HCT116 (cell line): ENCODE data around the gene RNF32. TPM values are rescaled to one million over a fixed set of nuclear protein-coding genes. Genes with fewer than 3 reads are reported as not detected.

Source experiments
- ATAC-seq: fragments of 200-7000 bp; cut with Tn5 transposase; 2 replicates; pipeline ENCODE4 v1.9.1; 2020; ENCODE audit warnings: mild to moderate bottlenecking, moderate library complexity
- BruUV-seq: library from RNA; stranded (reverse); fragments of 400-500 nt; replicated peaks from 2 replicates; lab custom pipeline; 2021; lab: Mats Ljungman, UMichigan
- CTCF ChIA-PET: fragments of 300-600 bp; sonication (Branson Sonifier 250); formaldehyde crosslinking; loops from one replicate; lab custom pipeline; 2021; ENCODE audit warnings: antibody characterized with exemption; lab: Charles Lee
- POLR2A ChIA-PET: fragments of 300-600, 350-600 bp; sonication (Branson Sonifier 250); formaldehyde crosslinking; loops from one replicate; lab custom pipeline; 2021; ENCODE audit warnings: antibody characterized with exemption; lab: Charles Lee
- RAD21 ChIA-PET, 2 experiments: fragments of 300-600 bp; sonication (Branson Sonifier 250); formaldehyde crosslinking; loops; one replicate each; lab custom pipeline; 2023; ENCODE audit warnings: low total read pairs in 2 of 2; ENCODE audit not compliant: uncharacterized antibody in 2 of 2, unreplicated experiment in 2 of 2, low non-redundant PET in 1 of 2; lab: Charles Lee
- DNase-seq: peaks from one replicate; pipeline ENCODE4 v3.0.0-alpha.2; 2010; ENCODE audit warnings: low read depth, low spot score
- H2AFZ ChIP-seq: fragments of 200-600 bp; shearing (Covaris generic), sonication (generic); 2 replicates; pipeline ENCODE4 v1.6.1; 2017; ENCODE audit warnings: low read depth, mixed run types, mixed read lengths, antibody characterized with exemption, low read length; ENCODE audit not compliant: poor library complexity, severe bottlenecking
- H3K27ac ChIP-seq: 2 replicates; pipeline ENCODE4 v1.5.1; 2012; ENCODE audit warnings: low read depth, low read length
- H3K27me3 ChIP-seq: fragments of 200-600 bp; sonication (generic); 2 replicates; pipeline ENCODE4 v1.6.1; 2016; ENCODE audit warnings: mixed run types, low read length, mixed read lengths; ENCODE audit not compliant: insufficient read depth
- H3K36me3 ChIP-seq, 2 experiments: fragments of 200-500 bp in 1 of 2; fragments of 200-600 bp in 1 of 2; sonication (Bioruptor generic) in 1 of 2; sonication (generic) in 1 of 2; 2 replicates each; pipeline versions ENCODE4 v1.5.1 to v1.6.1; 2014 to 2016; ENCODE audit warnings: low read length in 2 of 2, inconsistent platforms in 1 of 2, mixed read lengths in 1 of 2, mixed run types in 1 of 2; ENCODE audit not compliant: insufficient read depth in 2 of 2, control insufficient read depth in 1 of 2
- H3K4me1 ChIP-seq, 2 experiments: fragments of 200-600 bp in 1 of 2; sonication (generic) in 1 of 2; 2 replicates each; pipeline versions ENCODE4 v1.5.1 to v1.6.1; 2012 to 2017; ENCODE audit warnings: low read length in 2 of 2, inconsistent platforms in 1 of 2, mild to moderate bottlenecking in 1 of 2, mixed read lengths in 1 of 2, mixed run types in 1 of 2, moderate library complexity in 1 of 2; ENCODE audit not compliant: insufficient read depth in 2 of 2, control insufficient read depth in 1 of 2
- H3K4me2 ChIP-seq: fragments of 200-600 bp; sonication (generic); 2 replicates; pipeline ENCODE4 v1.6.1; 2017; ENCODE audit warnings: mixed run types, low read length, mixed read lengths
- H3K4me3 ChIP-seq, 2 experiments: fragments of 200-600 bp in 1 of 2; sonication (generic) in 1 of 2; replicated peaks in 1 of 2; 2 replicates each; pipeline ENCODE4 v1.5.1; 2011 to 2016; ENCODE audit warnings: low read length in 2 of 2, control low read depth in 1 of 2, low read depth in 1 of 2, mild to moderate bottlenecking in 1 of 2, mixed read lengths in 1 of 2, mixed run types in 1 of 2
- H3K79me2 ChIP-seq: fragments of 200-600 bp; sonication (generic); 2 replicates; pipeline ENCODE4 v1.6.1; 2017; ENCODE audit warnings: mild to moderate bottlenecking, mixed run types, low read length, moderate library complexity, mixed read lengths; ENCODE audit not compliant: insufficient read depth
- H3K9ac ChIP-seq: fragments of 200-600 bp; sonication (generic); 2 replicates; pipeline ENCODE4 v1.6.1; 2016; ENCODE audit warnings: low read length, mixed read lengths
- H3K9me2 ChIP-seq: fragments of 200-600 bp; sonication (generic), shearing (Covaris generic); 2 replicates; pipeline ENCODE4 v1.6.1; 2017; ENCODE audit warnings: mixed run types, mild to moderate bottlenecking, moderate library complexity; ENCODE audit not compliant: insufficient read depth
- H3K9me3 ChIP-seq, 2 experiments: fragments of 200-500 bp in 1 of 2; fragments of 200-600 bp in 1 of 2; sonication (Bioruptor generic) in 1 of 2; sonication (generic) in 1 of 2; 2 replicates each; pipeline ENCODE4 v1.6.1; 2014 to 2017; ENCODE audit warnings: low read length in 2 of 2, mixed read lengths in 2 of 2, inconsistent platforms in 1 of 2, low read depth in 1 of 2, mild to moderate bottlenecking in 1 of 2, mixed run types in 1 of 2, moderate library complexity in 1 of 2; ENCODE audit not compliant: control insufficient read depth in 1 of 2, insufficient read depth in 1 of 2
- H4K20me1 ChIP-seq: fragments of 200-600 bp; sonication (generic), shearing (Covaris generic); 2 replicates; pipeline ENCODE4 v1.6.1; 2017; ENCODE audit warnings: mixed run types, mild to moderate bottlenecking, moderate library complexity; ENCODE audit not compliant: insufficient read depth
- FOSL1 ChIP-seq: IDR thresholded peaks from 2 replicates; pipeline ENCODE4 v1.6.1; 2012; ENCODE audit warnings: low read depth
- POLR2A ChIP-seq: IDR thresholded peaks from 2 replicates; pipeline ENCODE4 v1.7.0; 2011; ENCODE audit warnings: borderline replicate concordance; ENCODE audit not compliant: insufficient read depth, insufficient read length; ENCODE audit errors: extremely low read depth
- POLR2AphosphoS5 ChIP-seq: IDR thresholded peaks from 2 replicates; pipeline ENCODE4 v1.6.1; 2011; ENCODE audit warnings: mild to moderate bottlenecking, low read depth, low read length, moderate library complexity
- SIN3A ChIP-seq: IDR thresholded peaks from 2 replicates; pipeline ENCODE4 v1.6.1; 2012; ENCODE audit warnings: low read depth
- SP1 ChIP-seq: IDR thresholded peaks from 2 replicates; pipeline ENCODE4 v1.6.1; 2012; ENCODE audit warnings: low read depth
- TCF7L2 ChIP-seq: IDR thresholded peaks from 2 replicates; pipeline ENCODE4 v1.7.0; 2011; ENCODE audit warnings: borderline replicate concordance, inconsistent platforms; ENCODE audit not compliant: insufficient read depth, insufficient read length; ENCODE audit errors: extremely low read depth
- ZFX ChIP-seq: fragments of 450-650 bp; IDR thresholded peaks from 2 replicates; pipeline ENCODE4 v1.6.1; 2017
- intact Hi-C: fragments of 100-400 bp; cut with micrococcal nuclease; formaldehyde crosslinking; loops from 2 replicates; pipeline ENCODE4 v1.10.0; 2022
- total RNA-seq: library from RNA; stranded (reverse); gene quantifications from one replicate; pipeline ENCODE4 v1.2.1, GENCODE V29; 2021; ENCODE audit not compliant: unreplicated experiment
- TF ChIP-seq, protein P1 (sequence below): IDR thresholded peaks from 2 replicates; pipeline ENCODE4 v1.6.1; 2011; ENCODE audit warnings: mild to moderate bottlenecking, low read length, moderate library complexity; ENCODE audit not compliant: insufficient replicate concordance; ENCODE audit errors: extremely low read depth

The RNF32 gene
- total RNA-seq, 1 experiment from 2014 or later: 3.4 TPM

GRCh38 chr7:156652886-156653568 lies 12.5 kb downstream of the RNF32 start:
- H3K36me3 ChIP-seq: no peaks in the 10 kb centered on the region
- H3K79me2 ChIP-seq: no peaks in the 10 kb centered on the region
- H3K4me2 ChIP-seq: no peak overlapping the region
- intact Hi-C loops: loop anchor here (5.0 kb wide), 1 partner anchor 109 kb away; no protein-coding TSS in a partner anchor
- ChIA-PET CTCF (no interaction called here), RAD21 (no interaction called here)
- H4K20me1 ChIP-seq: no peaks in the 10 kb centered on the region
- no peak overlapping the region for H3K9ac ChIP-seq
- H3K9me3 ChIP-seq: no peaks in the 10 kb centered on the region
- no peaks in the 10 kb centered on the region for H3K9me2 ChIP-seq
- no peak for TF ChIP-seq SP1
- no peak for TF ChIP-seq POLR2A
- no peak for TF ChIP-seq POLR2AphosphoS5
- TF ChIP-seq TCF7L2: no peak
- TF ChIP-seq ZFX: no peak
- TF ChIP-seq FOSL1: no peak
- TF ChIP-seq SIN3A: no peak
- TF ChIP-seq, protein P1, sequence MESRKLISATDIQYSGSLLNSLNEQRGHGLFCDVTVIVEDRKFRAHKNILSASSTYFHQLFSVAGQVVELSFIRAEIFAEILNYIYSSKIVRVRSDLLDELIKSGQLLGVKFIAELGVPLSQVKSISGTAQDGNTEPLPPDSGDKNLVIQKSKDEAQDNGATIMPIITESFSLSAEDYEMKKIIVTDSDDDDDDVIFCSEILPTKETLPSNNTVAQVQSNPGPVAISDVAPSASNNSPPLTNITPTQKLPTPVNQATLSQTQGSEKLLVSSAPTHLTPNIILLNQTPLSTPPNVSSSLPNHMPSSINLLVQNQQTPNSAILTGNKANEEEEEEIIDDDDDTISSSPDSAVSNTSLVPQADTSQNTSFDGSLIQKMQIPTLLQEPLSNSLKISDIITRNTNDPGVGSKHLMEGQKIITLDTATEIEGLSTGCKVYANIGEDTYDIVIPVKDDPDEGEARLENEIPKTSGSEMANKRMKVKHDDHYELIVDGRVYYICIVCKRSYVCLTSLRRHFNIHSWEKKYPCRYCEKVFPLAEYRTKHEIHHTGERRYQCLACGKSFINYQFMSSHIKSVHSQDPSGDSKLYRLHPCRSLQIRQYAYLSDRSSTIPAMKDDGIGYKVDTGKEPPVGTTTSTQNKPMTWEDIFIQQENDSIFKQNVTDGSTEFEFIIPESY: no peak
- TF ChIP-seq, all 23 proteins: peak for 0
- Histone ChIP-seq H3K27me3 (no peaks in the 10 kb centered on the region), H3K27ac (no peak overlapping the region), H3K4me1 (0 out of 4 replicates have a peak, but pooled peaks cover 0 to 7% of the 10 kb centered on the region in 2 experiments), H3K4me3 (no peak overlapping the region), H2AFZ (no peak overlapping the region)
- DNase-seq: no peak
- POLR2A ChIA-PET: no interaction called here
- no TSS peak for BruUV-seq
- ATAC-seq: no peak
